ENCODE results near the gene TIPARP. TPM values are rescaled to one million over a fixed set of nuclear protein-coding genes. Genes with fewer than 3 reads are reported as not detected.
"Not testable (repeated sequence)": the region's sequence is repeated elsewhere in the genome, so short reads cannot be mapped to it uniquely, and the experiment has no call there.

TIPARP gene
- total RNA-seq, 6 experiments from 2014 or later, result 60.6 to 78.0 (median 67.4) TPM

GRCh38 chr3:156704370-156705036 is 30.1 kb downstream of the TIPARP start:
- peak overlapping the region; percentile 45 for H3K27ac Mint-ChIP-seq
- H3K4me1 Mint-ChIP-seq (ENCODE audit: low read depth), result peaks cover 61% of the 10 kb centered on the region
- H3K4me3 Mint-ChIP-seq, result no peak overlapping the region
- peaks cover 44% of the 10 kb centered on the region for H3K36me3 Mint-ChIP-seq (ENCODE audit: low read depth)
- DNase-seq, result no peak
- H3K9me3 Mint-ChIP-seq, result no peaks in the 10 kb centered on the region
- TF ChIP-seq CTCF (IDR thresholded peaks at IDR 0.05), result no peak
- H3K27me3 Mint-ChIP-seq (ENCODE audit: insufficient read depth), result peaks cover 2% of the 10 kb centered on the region; the same call in 1 of the 2 replicates

- Mint-ChIP-seq H3K27ac (no peak overlapping the region), H3K27me3 (ENCODE audit: insufficient read depth) (no peaks in the 10 kb centered on the region), H3K9me3 (no peaks in the 10 kb centered on the region), H3K4me3 (no peak overlapping the region), H3K36me3 (ENCODE audit: low read depth) (peaks cover 50% of the 10 kb centered on the region), H3K4me1 (ENCODE audit: low read depth) (peaks cover 60% of the 10 kb centered on the region)
- no peak for TF ChIP-seq CTCF (IDR thresholded peaks at IDR 0.05)
- no peak for DNase-seq
Observed at GRCh38 chr3:156705761-156706616, 31.6 kb downstream of the TIPARP start.

GRCh38 chr3:156707588-156707987 is 33.2 kb downstream of the TIPARP start:
- Mint-ChIP-seq H3K9me3 (no peaks in the 10 kb centered on the region), H3K4me1 (ENCODE audit: low read depth) (peaks cover 46% of the 10 kb centered on the region), H3K36me3 (ENCODE audit: low read depth) (peaks cover 44% of the 10 kb centered on the region), H3K4me3 (no peak overlapping the region), H3K27ac (peak overlapping the region; percentile 24; the same call in 1 of the 2 replicates), H3K27me3 (ENCODE audit: insufficient read depth) (no peaks in the 10 kb centered on the region)
- no peak for TF ChIP-seq CTCF (IDR thresholded peaks at IDR 0.05)
- DNase-seq, result no peak

GRCh38 chr3:156710429-156710828 is 36.0 kb downstream of the TIPARP start:
- Mint-ChIP-seq H3K36me3 (ENCODE audit: low read depth) (peaks cover 38% of the 10 kb centered on the region), H3K4me1 (ENCODE audit: low read depth) (peaks cover 25% of the 10 kb centered on the region), H3K9me3 (no peaks in the 10 kb centered on the region), H3K27ac (peak overlapping the region; percentile 6), H3K4me3 (no peak overlapping the region), H3K27me3 (ENCODE audit: insufficient read depth) (no peaks in the 10 kb centered on the region)
- TF ChIP-seq CTCF (IDR thresholded peaks at IDR 0.05), result no peak
- no peak for DNase-seq

GRCh38 chr3:156711113-156711512 is 36.7 kb downstream of the TIPARP start:
- Mint-ChIP-seq H3K36me3 (ENCODE audit: low read depth) (peaks cover 45% of the 10 kb centered on the region), H3K4me3 (no peak overlapping the region), H3K27ac (peak overlapping the region; percentile 42; the same call in 1 of the 2 replicates)

GRCh38 chr3:156711944-156712343 is 37.6 kb downstream of the TIPARP start:
- peak; percentile 31 for DNase-seq
- H3K9me3 Mint-ChIP-seq; H3K27me3 Mint-ChIP-seq (ENCODE audit: insufficient read depth); H3K4me3 Mint-ChIP-seq; H3K27ac Mint-ChIP-seq: not testable (repeated sequence)
- H3K36me3 Mint-ChIP-seq (ENCODE audit: low read depth), result peaks cover 47% of the 10 kb centered on the region
- peaks cover 17% of the 10 kb centered on the region for H3K4me1 Mint-ChIP-seq (ENCODE audit: low read depth)

More at GRCh38 chr3:156711113-156711512, 36.7 kb downstream of the TIPARP start:
- Mint-ChIP-seq H3K4me1 (ENCODE audit: low read depth) (peaks cover 18% of the 10 kb centered on the region), H3K9me3 (no peaks in the 10 kb centered on the region), H3K27me3 (ENCODE audit: insufficient read depth) (no peaks in the 10 kb centered on the region)
- TF ChIP-seq CTCF (IDR thresholded peaks at IDR 0.05), result no peak
- no peak for DNase-seq

Measured in HFFc6 (cell line).